ENCODE results near the gene SP140L.
A peak's percentile ranks its signal among the peaks of the same experiment; 100 is the strongest.

DNA sequence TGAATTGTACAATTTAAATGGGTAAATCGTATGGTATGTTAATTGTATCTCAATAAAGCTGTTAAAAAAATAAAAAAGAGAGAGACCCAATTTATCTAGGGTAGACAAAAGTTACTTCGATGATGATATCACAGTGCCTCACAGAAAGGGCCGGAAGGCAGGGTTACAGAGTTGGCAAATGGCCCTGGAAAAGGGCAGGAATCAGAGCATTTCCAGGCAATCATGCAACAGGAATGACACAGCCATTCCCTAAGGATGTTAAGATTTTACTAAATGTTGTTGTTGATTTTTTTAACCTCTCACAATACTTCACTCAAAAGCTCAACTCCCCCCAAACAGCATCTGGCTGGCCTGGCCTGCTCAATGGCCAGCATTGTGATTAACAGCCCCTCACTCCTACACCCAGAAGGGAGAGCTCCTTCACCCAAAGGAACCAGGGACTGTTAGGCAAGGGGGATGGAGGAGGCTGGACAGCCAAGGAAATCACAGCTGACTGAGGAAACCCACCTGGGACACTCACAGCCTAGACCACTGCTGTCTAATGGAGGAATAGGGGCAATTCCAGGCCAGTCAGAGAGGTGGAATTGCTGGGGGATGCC, 81.3 kb downstream of the SP140L start:
- TF ChIP-seq POLR2A (IDR thresholded peaks at IDR 0.05; ENCODE audit: low read depth) (no peak), POLR2AphosphoS5 (IDR thresholded peaks at IDR 0.05) (peak; percentile 33 to 50)
- TF ChIP-seq, protein P1, sequence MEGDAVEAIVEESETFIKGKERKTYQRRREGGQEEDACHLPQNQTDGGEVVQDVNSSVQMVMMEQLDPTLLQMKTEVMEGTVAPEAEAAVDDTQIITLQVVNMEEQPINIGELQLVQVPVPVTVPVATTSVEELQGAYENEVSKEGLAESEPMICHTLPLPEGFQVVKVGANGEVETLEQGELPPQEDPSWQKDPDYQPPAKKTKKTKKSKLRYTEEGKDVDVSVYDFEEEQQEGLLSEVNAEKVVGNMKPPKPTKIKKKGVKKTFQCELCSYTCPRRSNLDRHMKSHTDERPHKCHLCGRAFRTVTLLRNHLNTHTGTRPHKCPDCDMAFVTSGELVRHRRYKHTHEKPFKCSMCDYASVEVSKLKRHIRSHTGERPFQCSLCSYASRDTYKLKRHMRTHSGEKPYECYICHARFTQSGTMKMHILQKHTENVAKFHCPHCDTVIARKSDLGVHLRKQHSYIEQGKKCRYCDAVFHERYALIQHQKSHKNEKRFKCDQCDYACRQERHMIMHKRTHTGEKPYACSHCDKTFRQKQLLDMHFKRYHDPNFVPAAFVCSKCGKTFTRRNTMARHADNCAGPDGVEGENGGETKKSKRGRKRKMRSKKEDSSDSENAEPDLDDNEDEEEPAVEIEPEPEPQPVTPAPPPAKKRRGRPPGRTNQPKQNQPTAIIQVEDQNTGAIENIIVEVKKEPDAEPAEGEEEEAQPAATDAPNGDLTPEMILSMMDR (IDR thresholded peaks at IDR 0.05): no peak

Measured in esophagus muscularis mucosa (tissue), 3 donors.